Keratinocyte (primary cell): ENCODE results near the gene RNF39. TPM values are rescaled to one million over a fixed set of nuclear protein-coding genes. Genes with fewer than 3 reads are reported as not detected.

Source experiments
- DNase-seq: peaks from one replicate; pipeline ENCODE4 v3.0.0-alpha.2; 2011; ENCODE audit warnings: low read depth, missing footprints, low spot score
- FAIRE-seq: peaks from 2 replicates; lab custom pipeline; 2011; peaks lifted over from hg19 to GRCh38; lab: Jason Lieb, UNC
- H2AFZ ChIP-seq: 2 replicates; pipeline ENCODE4 v1.6.0; 2012; ENCODE audit warnings: low read length, control low read depth, inconsistent platforms; ENCODE audit not compliant: control insufficient read depth
- H3K27ac ChIP-seq: 2 replicates; pipeline ENCODE4 v1.5.1; 2011; ENCODE audit warnings: low read length; ENCODE audit not compliant: control insufficient read depth, insufficient read depth
- H3K27me3 ChIP-seq: 3 replicates; pipeline ENCODE4 v1.6.0; 2011; ENCODE audit warnings: low read length; ENCODE audit not compliant: control insufficient read depth, insufficient read depth; ENCODE audit errors: extremely low read depth
- H3K36me3 ChIP-seq, 2 experiments: 2 replicates in 1 of 2; 3 replicates in 1 of 2; pipeline ENCODE4 v1.5.1; 2011; ENCODE audit warnings: low read length in 2 of 2, mild to moderate bottlenecking in 1 of 2; ENCODE audit not compliant: control insufficient read depth in 2 of 2, insufficient read depth in 2 of 2; ENCODE audit errors: extremely low read depth in 1 of 2
- H3K4me1 ChIP-seq: 3 replicates; pipeline ENCODE4 v1.5.1; 2011; ENCODE audit warnings: low read length; ENCODE audit not compliant: control insufficient read depth, insufficient read depth; ENCODE audit errors: extremely low read depth
- H3K4me2 ChIP-seq: 3 replicates; pipeline ENCODE4 v1.6.0; 2011; ENCODE audit warnings: low read depth, low read length; ENCODE audit not compliant: control insufficient read depth, insufficient read depth; ENCODE audit errors: extremely low read depth
- H3K4me3 ChIP-seq, 3 experiments: fragments of 200-600 bp in 1 of 3; sonication (generic) in 1 of 3; 2 replicates in 2 of 3; 3 replicates in 1 of 3; pipeline ENCODE4 v1.5.1; 2011 to 2016; ENCODE audit warnings: low read length in 3 of 3, mild to moderate bottlenecking in 3 of 3, control low read depth in 2 of 3, inconsistent platforms in 1 of 3, low read depth in 1 of 3, mixed read lengths in 1 of 3, mixed run types in 1 of 3, moderate library complexity in 1 of 3; ENCODE audit not compliant: control insufficient read depth in 2 of 3, insufficient read depth in 2 of 3; ENCODE audit errors: extremely low read depth in 1 of 3
- H3K79me2 ChIP-seq: 2 replicates; pipeline ENCODE4 v1.6.0; 2012; ENCODE audit warnings: low read length; ENCODE audit not compliant: control insufficient read depth, insufficient read depth
- H3K9ac ChIP-seq: 3 replicates; pipeline ENCODE4 v1.6.0; 2011; ENCODE audit warnings: low read length; ENCODE audit not compliant: control insufficient read depth, insufficient read depth; ENCODE audit errors: extremely low read depth
- H3K9me1 ChIP-seq: 3 replicates; pipeline ENCODE4 v1.6.0; 2011; ENCODE audit warnings: low read length; ENCODE audit not compliant: control insufficient read depth, insufficient read depth; ENCODE audit errors: extremely low read depth
- H3K9me3 ChIP-seq: 2 replicates; pipeline ENCODE4 v1.5.1; 2012; ENCODE audit warnings: low read depth, low read length; ENCODE audit not compliant: control insufficient read depth
- H4K20me1 ChIP-seq: 3 replicates; pipeline ENCODE4 v1.6.0; 2011; ENCODE audit warnings: low read length; ENCODE audit not compliant: control insufficient read depth, insufficient read depth; ENCODE audit errors: extremely low read depth
- EZH2 ChIP-seq: IDR thresholded peaks from one replicate; pipeline ENCODE4 v1.6.1; 2012; ENCODE audit warnings: inconsistent platforms, mild to moderate bottlenecking, low read length, moderate library complexity
- dilution Hi-C: fragments of 300-500 bp; cut with MboI; formaldehyde crosslinking; loops from one replicate; pipeline ENCODE4 v1.7.0; 2020; ENCODE audit warnings: low sequenced_read_pairs; ENCODE audit not compliant: extremely low pct_ligation_motif_present
- polyA plus RNA-seq, 5 experiments: library from polyadenylated mRNA; depleted of rRNA in 3 of 5; stranded (reverse) in 3 of 5; stranded (forward) in 1 of 5; unstranded in 1 of 5; fragments of >200 nt; gene quantifications; 1 replicate in 1 of 5; 2 replicates in 3 of 5; 3 replicates in 1 of 5; pipeline versions ENCODE4 v1.2.1 to v1.2.3, GENCODE V29; 2011 to 2012; ENCODE audit warnings: missing spikeins in 2 of 5, low read depth in 1 of 5, low replicate concordance in 1 of 5
- TF ChIP-seq, protein P1 (sequence below), 3 experiments: IDR thresholded peaks in 1 of 3; conservative IDR thresholded peaks in 1 of 3; optimal IDR thresholded peaks in 1 of 3; 2 replicates in 2 of 3; 3 replicates in 1 of 3; pipeline versions ENCODE3 to v1.5.1; 2011; ENCODE audit warnings: low read length in 3 of 3, mild to moderate bottlenecking in 3 of 3, moderate library complexity in 2 of 3, control low read depth in 1 of 3, inconsistent platforms in 1 of 3; ENCODE audit not compliant: insufficient read depth in 2 of 3; ENCODE audit errors: extremely low read depth in 1 of 3

The RNF39 gene
- polyA plus RNA-seq, 1 donor (not counting 4 experiments of a cell fraction or from before 2014, with no cell fraction given): 4.4 TPM

DNA sequence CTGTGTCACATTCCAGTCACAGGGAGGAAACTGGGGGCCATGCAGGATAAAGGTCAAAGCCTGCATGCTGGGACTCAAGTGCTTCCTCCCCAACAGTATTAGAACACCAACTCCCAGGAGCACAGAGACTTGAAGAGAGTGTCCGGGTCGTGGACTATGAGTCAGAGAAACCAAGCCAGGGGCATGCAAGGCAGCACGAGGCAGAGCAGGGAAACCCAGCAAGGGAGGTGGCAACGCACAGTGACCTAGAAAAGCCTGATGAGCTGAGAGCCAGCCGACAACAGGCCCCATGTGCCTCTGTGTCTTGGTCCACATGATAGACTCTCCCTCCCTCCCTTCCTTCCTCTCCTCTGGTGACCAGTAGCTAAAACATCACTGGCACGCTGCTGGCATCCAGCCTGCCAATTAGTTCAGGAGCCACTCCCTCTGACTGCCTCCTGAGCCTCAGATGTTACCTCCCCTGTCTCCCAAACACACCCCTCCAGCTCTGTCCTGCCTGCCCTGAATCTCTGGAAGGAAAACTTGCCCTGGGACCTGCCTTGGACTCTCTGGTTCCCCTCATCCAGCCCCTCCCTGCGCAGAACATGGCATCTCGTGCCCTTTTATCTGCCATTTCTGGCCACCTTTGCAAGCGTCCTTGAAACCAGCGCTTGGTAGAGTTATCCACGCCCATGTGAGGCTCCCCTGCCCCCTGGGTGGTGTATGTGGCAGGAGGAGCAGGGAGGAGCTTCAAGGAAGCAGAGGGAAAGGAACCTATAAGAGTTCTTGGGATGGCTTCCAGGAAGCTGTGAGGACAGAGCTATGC, 16.2 kb upstream of the RNF39 start:
- H3K4me2 ChIP-seq: peak overlapping the region; percentile 58

DNA sequence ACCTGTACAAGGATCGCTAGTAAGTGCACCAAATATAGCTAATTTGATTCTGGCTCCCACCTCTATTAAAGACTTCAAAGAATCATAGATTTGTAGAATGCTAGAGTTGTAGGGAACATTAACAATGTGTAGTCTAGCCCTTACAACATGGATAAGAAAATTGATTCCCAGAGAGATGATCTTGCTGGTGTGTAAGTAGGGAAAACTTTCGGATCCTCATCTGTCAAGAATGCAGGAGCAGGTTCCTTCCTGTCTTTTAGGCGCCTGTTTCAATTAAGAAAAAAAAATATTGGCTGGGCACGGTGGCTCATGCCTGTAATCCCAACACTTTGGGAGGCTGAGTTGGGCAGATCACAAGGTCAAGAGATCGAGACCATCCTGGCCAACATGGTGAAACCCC, 12.3 kb upstream of the RNF39 start:
- H3K9ac ChIP-seq: no peak overlapping the region
- no peak for TF ChIP-seq EZH2
- TF ChIP-seq, protein P1, sequence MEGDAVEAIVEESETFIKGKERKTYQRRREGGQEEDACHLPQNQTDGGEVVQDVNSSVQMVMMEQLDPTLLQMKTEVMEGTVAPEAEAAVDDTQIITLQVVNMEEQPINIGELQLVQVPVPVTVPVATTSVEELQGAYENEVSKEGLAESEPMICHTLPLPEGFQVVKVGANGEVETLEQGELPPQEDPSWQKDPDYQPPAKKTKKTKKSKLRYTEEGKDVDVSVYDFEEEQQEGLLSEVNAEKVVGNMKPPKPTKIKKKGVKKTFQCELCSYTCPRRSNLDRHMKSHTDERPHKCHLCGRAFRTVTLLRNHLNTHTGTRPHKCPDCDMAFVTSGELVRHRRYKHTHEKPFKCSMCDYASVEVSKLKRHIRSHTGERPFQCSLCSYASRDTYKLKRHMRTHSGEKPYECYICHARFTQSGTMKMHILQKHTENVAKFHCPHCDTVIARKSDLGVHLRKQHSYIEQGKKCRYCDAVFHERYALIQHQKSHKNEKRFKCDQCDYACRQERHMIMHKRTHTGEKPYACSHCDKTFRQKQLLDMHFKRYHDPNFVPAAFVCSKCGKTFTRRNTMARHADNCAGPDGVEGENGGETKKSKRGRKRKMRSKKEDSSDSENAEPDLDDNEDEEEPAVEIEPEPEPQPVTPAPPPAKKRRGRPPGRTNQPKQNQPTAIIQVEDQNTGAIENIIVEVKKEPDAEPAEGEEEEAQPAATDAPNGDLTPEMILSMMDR (optimal IDR thresholded peaks at IDR 0.05 in 1 of 3, IDR thresholded peaks at IDR 0.05 in 1 of 3, conservative IDR thresholded peaks at IDR 0.05 in 1 of 3; ENCODE audit: extremely low read depth in 1 of 3, insufficient read depth in 2 of 3, low read length in 3 of 3): no peak
- H3K4me3 ChIP-seq: no peak overlapping the region
- no peaks in the 10 kb centered on the region for H3K9me1 ChIP-seq
- DNase-seq (no peak), FAIRE-seq (no peak)
- H3K27me3 ChIP-seq: no peaks in the 10 kb centered on the region
- H3K36me3 ChIP-seq: no peaks in the 10 kb centered on the region
- H2AFZ ChIP-seq: no peak overlapping the region
- H3K4me1 ChIP-seq: peaks cover 17% of the 10 kb centered on the region
- H3K9me3 ChIP-seq: no peaks in the 10 kb centered on the region
- dilution Hi-C loops: no loop called here
- H3K4me2 ChIP-seq: no peak overlapping the region
- H3K27ac ChIP-seq: no peak overlapping the region
- no peaks in the 10 kb centered on the region for H3K79me2 ChIP-seq
- no peaks in the 10 kb centered on the region for H4K20me1 ChIP-seq

More for the DNA sequence above, 16.2 kb upstream of the RNF39 start:
- FAIRE-seq (peak; percentile 77), DNase-seq (no peak)
- H3K4me3 ChIP-seq: no peak overlapping the region
- no peaks in the 10 kb centered on the region for H3K79me2 ChIP-seq
- peak overlapping the region; percentile 87 for H2AFZ ChIP-seq
- H3K36me3 ChIP-seq: no peaks in the 10 kb centered on the region
- TF ChIP-seq, protein P1 (optimal IDR thresholded peaks at IDR 0.05 in 1 of 3, IDR thresholded peaks at IDR 0.05 in 1 of 3, conservative IDR thresholded peaks at IDR 0.05 in 1 of 3; ENCODE audit: extremely low read depth in 1 of 3, insufficient read depth in 2 of 3, low read length in 3 of 3): no peak
- TF ChIP-seq EZH2: no peak
- H3K4me1 ChIP-seq: peaks cover 24% of the 10 kb centered on the region
- H3K9ac ChIP-seq: peak overlapping the region; percentile 14
- dilution Hi-C loops: no loop called here
- no peaks in the 10 kb centered on the region for H3K9me1 ChIP-seq
- no peaks in the 10 kb centered on the region for H4K20me1 ChIP-seq
- H3K9me3 ChIP-seq: no peaks in the 10 kb centered on the region
- H3K27ac ChIP-seq: peak overlapping the region; percentile 27
- no peaks in the 10 kb centered on the region for H3K27me3 ChIP-seq
